Activated T-cell treated with anti-CD3 and anti-CD28 coated beads, Interleukin-2, amount 50 U/mL, for 24 hours (primary cell): Measurements from ENCODE around the gene RFLNA.

Experiments
- DNase-seq: peaks from one replicate; pipeline ENCODE4 v3.0.0-alpha.2; 2020
- H3K27ac Mint-ChIP-seq: 2 replicates; pipeline ENCODE4 v1.8.0; 2020; ENCODE audit warnings: mild to moderate bottlenecking, mixed read lengths
- H3K27me3 Mint-ChIP-seq: 2 replicates; pipeline ENCODE4 v1.8.0; 2020; ENCODE audit warnings: mixed read lengths
- H3K36me3 Mint-ChIP-seq: 2 replicates; pipeline ENCODE4 v1.8.0; 2020; ENCODE audit warnings: low read depth, mixed read lengths
- H3K4me1 Mint-ChIP-seq: 2 replicates; pipeline ENCODE4 v1.8.0; 2020; ENCODE audit warnings: low read depth, mixed read lengths
- H3K4me3 Mint-ChIP-seq: 2 replicates; pipeline ENCODE4 v1.8.0; 2020; ENCODE audit warnings: mild to moderate bottlenecking, moderate library complexity, mixed read lengths
- H3K9me3 Mint-ChIP-seq: 2 replicates; pipeline ENCODE4 v1.8.0; 2020; ENCODE audit warnings: mixed read lengths

The RFLNA gene

DNA sequence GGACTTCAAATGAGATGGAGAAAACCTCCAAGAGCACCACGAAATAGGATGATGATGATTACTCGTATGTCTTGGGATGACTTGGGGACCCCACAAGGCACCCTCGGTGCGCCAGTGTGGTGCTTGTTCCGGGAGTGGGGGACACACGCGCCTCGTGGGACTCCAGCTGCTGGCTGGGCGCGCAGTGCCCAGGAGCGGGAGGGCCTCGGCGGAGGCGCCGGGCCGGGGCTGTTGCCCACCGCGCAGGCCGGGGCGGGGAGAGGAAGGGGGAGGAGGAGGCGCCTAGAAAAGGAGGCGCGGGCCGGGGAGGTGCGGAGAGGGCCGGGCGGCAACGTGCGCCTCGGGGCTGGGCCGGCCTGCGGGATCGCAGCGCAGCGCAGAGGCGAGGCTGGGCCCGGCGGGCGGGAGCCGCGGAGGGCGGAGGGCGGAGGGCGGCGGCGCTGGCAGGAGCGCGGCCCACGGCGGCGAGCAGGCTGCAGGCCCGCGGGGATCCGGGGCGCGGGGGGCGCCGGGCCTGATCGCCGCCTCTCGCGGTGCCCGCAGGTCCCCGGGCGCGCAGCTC, at the start of gene RFLNA:
TSS of gene RFLNA (plus strand) at position 314 of the 562 bp plus-strand sequence. CDS start 337 bp downstream, outside the sequence.
- peaks cover 51% of the 10 kb centered on the region for H3K27me3 Mint-ChIP-seq
- H3K9me3 Mint-ChIP-seq, result no peaks in the 10 kb centered on the region
- H3K4me1 Mint-ChIP-seq, result peaks cover 2% of the 10 kb centered on the region
- no peaks in the 10 kb centered on the region for H3K36me3 Mint-ChIP-seq
- H3K27ac Mint-ChIP-seq, result no peak within 1 kb of the TSS
- DNase-seq, result no peak
- H3K4me3 Mint-ChIP-seq, result no peak within 1 kb of the TSS

DNA sequence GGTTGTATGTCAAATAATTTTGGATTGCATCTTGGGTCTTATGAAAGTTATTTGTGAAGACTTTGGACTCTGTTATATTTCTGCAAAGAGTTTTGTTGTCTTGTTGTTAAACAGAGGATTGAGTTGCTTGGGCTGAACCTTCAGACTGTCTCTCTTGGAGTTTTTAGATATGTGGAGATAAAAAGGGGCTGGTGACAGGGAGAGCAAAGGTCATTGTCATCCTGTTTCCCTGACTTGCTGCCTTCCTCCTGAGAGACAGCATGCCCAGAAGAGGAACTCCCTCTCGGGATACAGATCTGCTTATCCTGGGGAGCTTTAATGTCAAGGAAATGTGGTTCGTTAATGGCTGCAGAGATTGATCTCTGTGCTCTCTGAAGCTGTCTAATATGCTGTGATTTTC, 47.6 kb upstream of the RFLNA start:
- Mint-ChIP-seq H3K36me3 (no peaks in the 10 kb centered on the region), H3K27ac (no peak overlapping the region), H3K4me1 (no peaks in the 10 kb centered on the region), H3K27me3 (peaks cover 20% of the 10 kb centered on the region), H3K4me3 (no peak overlapping the region), H3K9me3 (peaks cover 12% of the 10 kb centered on the region)
- no peak for DNase-seq

DNA sequence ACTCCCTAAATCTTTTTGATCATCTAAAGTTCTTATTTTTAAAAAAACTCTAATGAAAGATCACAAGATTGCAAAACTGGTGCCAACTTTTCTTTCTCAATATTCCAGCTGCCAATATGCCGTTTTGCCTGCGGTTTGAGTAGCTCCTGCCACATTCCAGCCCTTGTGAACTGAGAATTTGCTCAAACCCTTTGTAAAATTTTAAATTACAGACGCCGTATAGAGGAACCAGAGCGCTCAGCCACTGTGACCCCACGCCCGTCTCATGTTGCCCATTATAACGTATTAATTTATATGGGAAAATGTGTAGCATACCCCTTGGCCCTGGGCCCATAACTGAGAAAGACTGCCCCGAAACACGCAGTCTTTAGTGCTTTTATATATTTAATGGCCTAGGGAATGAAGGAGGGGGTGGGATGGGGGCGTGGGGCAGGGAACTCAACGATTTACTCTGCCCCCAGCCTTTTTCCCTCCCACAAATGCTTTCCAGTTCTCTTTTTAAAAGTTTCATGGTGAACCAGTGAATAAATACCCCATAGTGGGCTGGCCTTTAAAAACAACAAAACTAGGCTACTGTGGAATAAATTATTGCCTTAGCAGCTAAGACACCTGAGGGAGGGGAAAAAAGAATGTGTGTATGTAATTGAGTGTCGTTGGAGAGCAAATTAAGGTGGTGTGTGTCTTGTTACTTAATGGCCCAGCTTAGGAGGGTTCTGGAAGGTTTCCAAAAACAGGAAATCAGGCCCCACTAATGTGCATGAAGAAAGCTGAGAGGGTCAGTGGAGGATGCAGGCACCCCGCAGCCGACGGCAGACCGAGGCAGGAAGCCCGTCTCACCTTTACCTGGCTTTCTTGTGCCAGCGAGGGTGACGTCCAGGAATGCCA, 45.7 kb upstream of the RFLNA start:
- Mint-ChIP-seq H3K4me1 (no peaks in the 10 kb centered on the region), H3K36me3 (no peaks in the 10 kb centered on the region), H3K9me3 (peaks cover 9% of the 10 kb centered on the region), H3K27ac (no peak overlapping the region), H3K4me3 (no peak overlapping the region), H3K27me3 (peaks cover 19% of the 10 kb centered on the region)
- DNase-seq, result no peak

DNA sequence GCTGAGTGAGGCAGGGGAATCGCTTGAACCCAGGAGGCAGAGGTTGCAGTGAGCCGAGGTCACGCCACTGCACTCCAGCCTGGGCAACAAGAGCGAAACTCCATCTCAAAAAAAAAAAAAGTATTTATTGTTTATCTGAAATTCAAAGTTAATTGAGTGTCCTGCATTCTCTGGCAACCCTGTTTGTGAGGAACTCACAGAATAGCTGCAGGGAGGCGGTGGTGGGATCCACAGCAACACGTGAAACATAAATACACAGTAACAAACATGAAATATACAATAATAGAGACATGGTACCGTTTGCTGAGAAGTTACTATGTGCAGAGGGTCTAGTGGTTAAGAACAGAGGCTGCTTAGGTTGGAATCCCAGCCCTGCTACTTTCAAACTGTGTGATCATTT, 43.7 kb upstream of the RFLNA start:
- Mint-ChIP-seq H3K27me3 (peaks cover 15% of the 10 kb centered on the region), H3K27ac (no peak overlapping the region), H3K4me1 (no peaks in the 10 kb centered on the region), H3K36me3 (no peaks in the 10 kb centered on the region), H3K9me3 (peaks cover 9% of the 10 kb centered on the region), H3K4me3 (no peak overlapping the region)
- DNase-seq, result no peak

DNA sequence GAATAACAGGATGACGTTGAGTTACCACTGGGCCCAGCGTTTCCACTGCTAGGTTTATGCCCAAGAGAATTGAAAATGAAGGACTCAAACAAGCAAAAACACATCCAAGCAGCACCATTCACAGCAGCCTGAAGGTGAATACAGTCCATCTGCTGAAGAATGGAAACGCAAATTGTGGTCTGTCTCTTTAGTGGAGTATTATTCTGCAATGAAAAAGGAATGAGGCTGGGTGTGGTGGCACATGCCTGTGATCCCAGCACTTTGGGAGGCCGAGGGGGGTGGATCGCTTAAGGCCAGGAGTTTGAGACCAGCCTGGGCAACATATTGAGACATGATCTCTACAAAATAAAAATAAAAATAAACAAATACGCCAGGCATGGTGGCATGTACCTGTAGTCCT, 41.9 kb upstream of the RFLNA start:
- Mint-ChIP-seq H3K27me3 (peaks cover 22% of the 10 kb centered on the region), H3K4me3 (no peak overlapping the region), H3K4me1 (no peaks in the 10 kb centered on the region)

GRCh38 chr12:124254126-124254525, 40.8 kb upstream of the RFLNA start:
- Mint-ChIP-seq H3K27me3 (peaks cover 32% of the 10 kb centered on the region), H3K4me3 (no peak overlapping the region), H3K36me3 (no peaks in the 10 kb centered on the region), H3K9me3 (no peaks in the 10 kb centered on the region), H3K27ac (no peak overlapping the region), H3K4me1 (no peaks in the 10 kb centered on the region)
- no peak for DNase-seq

More for the DNA sequence above, 41.9 kb upstream of the RFLNA start:
- no peaks in the 10 kb centered on the region for H3K36me3 Mint-ChIP-seq
- H3K27ac Mint-ChIP-seq, result no peak overlapping the region
- DNase-seq, result no peak
- no peaks in the 10 kb centered on the region for H3K9me3 Mint-ChIP-seq

GRCh38 chr12:124259154-124260066, 35.5 kb upstream of the RFLNA start:
- Mint-ChIP-seq H3K27ac (no peak overlapping the region), H3K9me3 (no peaks in the 10 kb centered on the region), H3K36me3 (no peaks in the 10 kb centered on the region), H3K27me3 (peaks cover 48% of the 10 kb centered on the region), H3K4me1 (peaks cover 4% of the 10 kb centered on the region), H3K4me3 (no peak overlapping the region)
- no peak for DNase-seq

GRCh38 chr12:124261885-124262284, 33.0 kb upstream of the RFLNA start:
- H3K27ac Mint-ChIP-seq, result no peak overlapping the region
- no peak overlapping the region for H3K4me3 Mint-ChIP-seq
- H3K4me1 Mint-ChIP-seq, result peaks cover 4% of the 10 kb centered on the region
- no peaks in the 10 kb centered on the region for H3K9me3 Mint-ChIP-seq
- DNase-seq, result no peak
- peaks cover 41% of the 10 kb centered on the region for H3K27me3 Mint-ChIP-seq
- H3K36me3 Mint-ChIP-seq, result no peaks in the 10 kb centered on the region

- H3K9me3 Mint-ChIP-seq, result no peaks in the 10 kb centered on the region
- DNase-seq, result no peak
- no peak overlapping the region for H3K4me3 Mint-ChIP-seq
- peaks cover 4% of the 10 kb centered on the region for H3K4me1 Mint-ChIP-seq
- H3K36me3 Mint-ChIP-seq, result no peaks in the 10 kb centered on the region
- H3K27me3 Mint-ChIP-seq, result peaks cover 23% of the 10 kb centered on the region
- no peak overlapping the region for H3K27ac Mint-ChIP-seq
Measured at GRCh38 chr12:124264089-124264795, 30.7 kb upstream of the RFLNA start.

- Mint-ChIP-seq H3K4me3 (no peak overlapping the region), H3K4me1 (peaks cover 1% of the 10 kb centered on the region), H3K9me3 (no peaks in the 10 kb centered on the region), H3K27ac (no peak overlapping the region), H3K27me3 (peaks cover 17% of the 10 kb centered on the region), H3K36me3 (no peaks in the 10 kb centered on the region)
- DNase-seq, result no peak
Measured at GRCh38 chr12:124264879-124265278, 30.0 kb upstream of the RFLNA start.

- H3K4me1 Mint-ChIP-seq, result no peaks in the 10 kb centered on the region
- no peak overlapping the region for H3K27ac Mint-ChIP-seq
- peaks cover 13% of the 10 kb centered on the region for H3K27me3 Mint-ChIP-seq
- DNase-seq, result no peak
- H3K9me3 Mint-ChIP-seq, result no peaks in the 10 kb centered on the region
- H3K36me3 Mint-ChIP-seq, result no peaks in the 10 kb centered on the region
- no peak overlapping the region for H3K4me3 Mint-ChIP-seq
Measured at GRCh38 chr12:124267205-124267778, 27.6 kb upstream of the RFLNA start.

GRCh38 chr12:124270671-124271070, 24.2 kb upstream of the RFLNA start:
- no peak overlapping the region for H3K4me3 Mint-ChIP-seq
- DNase-seq, result no peak
- H3K27ac Mint-ChIP-seq, result no peak overlapping the region
- H3K36me3 Mint-ChIP-seq, result no peaks in the 10 kb centered on the region
- no peaks in the 10 kb centered on the region for H3K27me3 Mint-ChIP-seq
- H3K9me3 Mint-ChIP-seq, result no peaks in the 10 kb centered on the region
- no peaks in the 10 kb centered on the region for H3K4me1 Mint-ChIP-seq

DNA sequence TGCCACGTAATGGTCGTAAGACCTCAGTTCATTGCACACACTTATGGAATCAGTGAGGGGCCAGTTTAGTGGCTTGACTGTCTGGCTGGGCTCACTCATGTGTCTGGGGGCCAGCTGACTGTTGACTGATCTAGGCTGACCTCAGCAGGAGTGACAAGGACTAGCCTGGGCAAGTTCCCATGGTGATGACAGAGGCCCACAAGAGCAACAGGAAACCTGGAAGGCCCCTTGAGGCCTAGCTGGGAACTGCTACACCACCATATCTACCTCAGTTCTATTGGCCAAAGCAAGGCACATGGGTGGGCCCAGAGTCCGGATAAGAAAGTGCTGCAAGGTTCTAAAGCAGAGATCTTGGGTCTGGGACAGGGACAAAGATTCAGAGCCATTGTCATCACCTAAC, 21.3 kb upstream of the RFLNA start:
- DNase-seq, result no peak
- Mint-ChIP-seq H3K9me3 (no peaks in the 10 kb centered on the region), H3K27ac (no peak overlapping the region), H3K4me3 (no peak overlapping the region), H3K36me3 (no peaks in the 10 kb centered on the region), H3K27me3 (peaks cover 12% of the 10 kb centered on the region), H3K4me1 (no peaks in the 10 kb centered on the region)

DNA sequence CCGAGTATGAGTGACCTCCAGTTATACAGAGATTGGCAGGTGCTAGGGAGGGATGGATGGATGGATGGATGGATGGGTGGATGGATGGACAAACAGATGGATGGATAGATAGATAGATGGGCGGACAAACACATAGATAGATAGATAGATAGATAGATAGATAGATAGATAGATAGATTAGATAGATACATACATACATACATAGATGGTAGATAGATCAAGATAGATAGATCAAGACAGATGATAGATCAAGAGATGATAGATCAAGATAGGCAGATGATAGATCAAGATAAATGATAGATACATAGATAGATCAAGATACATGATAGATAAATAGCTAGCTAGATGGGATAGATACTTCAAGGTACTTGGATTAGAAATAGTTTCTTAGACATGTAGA, 18.6 kb upstream of the RFLNA start:
- no peak overlapping the region for H3K4me3 Mint-ChIP-seq
- no peaks in the 10 kb centered on the region for H3K9me3 Mint-ChIP-seq
- H3K27me3 Mint-ChIP-seq, result peaks cover 25% of the 10 kb centered on the region

More for the DNA sequence above, 18.6 kb upstream of the RFLNA start:
- Mint-ChIP-seq H3K36me3 (no peaks in the 10 kb centered on the region), H3K27ac (no peak overlapping the region), H3K4me1 (no peaks in the 10 kb centered on the region)
- DNase-seq, result no peak
